GM10266 (cell line): Measurements from ENCODE around the gene RHBDF2.

Experiments
- DNase-seq: peaks from one replicate; pipeline ENCODE4 v3.0.0; 2012; ENCODE audit errors: extremely low spot score
- TF ChIP-seq, protein P1 (sequence below): IDR thresholded peaks from 2 replicates; pipeline ENCODE4 v1.5.1; 2012; ENCODE audit warnings: mild to moderate bottlenecking, low read depth; ENCODE audit not compliant: control insufficient read depth, insufficient read depth; ENCODE audit errors: missing control alignments

RHBDF2 gene

DNA sequence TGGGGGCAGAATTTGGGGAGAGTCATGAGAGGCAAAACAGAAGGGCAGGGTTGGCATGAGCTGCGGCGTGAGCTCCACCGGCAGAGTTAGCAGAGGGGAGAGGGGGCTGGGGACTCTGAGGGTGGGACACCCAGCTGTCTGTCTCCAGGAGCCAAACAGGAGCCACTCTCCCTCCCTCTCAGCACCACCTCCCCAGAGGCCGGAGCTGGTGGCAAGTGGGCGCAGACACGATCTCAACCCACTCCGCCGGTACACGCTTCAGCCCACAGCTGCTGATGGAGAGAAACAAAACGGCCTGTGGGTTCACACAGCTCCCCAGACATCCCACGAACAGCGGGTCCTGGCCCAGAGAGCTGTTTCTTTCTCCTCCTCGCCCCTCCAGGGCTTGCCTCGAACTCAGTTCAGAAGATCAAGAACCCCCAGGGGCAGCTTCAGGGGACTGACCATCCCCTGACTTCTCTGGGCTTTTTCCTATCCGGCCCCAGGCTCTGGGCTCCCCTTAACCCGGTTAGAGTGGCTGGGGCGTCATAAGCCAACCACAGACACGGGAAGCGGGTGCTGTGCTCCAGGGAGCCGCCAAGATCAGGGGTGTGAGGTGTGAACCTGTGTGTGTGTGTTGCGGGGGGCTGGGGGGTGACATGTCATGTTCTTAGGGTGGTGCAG is 7.6 kb downstream of the RHBDF2 start:
- no peak for DNase-seq
- TF ChIP-seq, protein P1, sequence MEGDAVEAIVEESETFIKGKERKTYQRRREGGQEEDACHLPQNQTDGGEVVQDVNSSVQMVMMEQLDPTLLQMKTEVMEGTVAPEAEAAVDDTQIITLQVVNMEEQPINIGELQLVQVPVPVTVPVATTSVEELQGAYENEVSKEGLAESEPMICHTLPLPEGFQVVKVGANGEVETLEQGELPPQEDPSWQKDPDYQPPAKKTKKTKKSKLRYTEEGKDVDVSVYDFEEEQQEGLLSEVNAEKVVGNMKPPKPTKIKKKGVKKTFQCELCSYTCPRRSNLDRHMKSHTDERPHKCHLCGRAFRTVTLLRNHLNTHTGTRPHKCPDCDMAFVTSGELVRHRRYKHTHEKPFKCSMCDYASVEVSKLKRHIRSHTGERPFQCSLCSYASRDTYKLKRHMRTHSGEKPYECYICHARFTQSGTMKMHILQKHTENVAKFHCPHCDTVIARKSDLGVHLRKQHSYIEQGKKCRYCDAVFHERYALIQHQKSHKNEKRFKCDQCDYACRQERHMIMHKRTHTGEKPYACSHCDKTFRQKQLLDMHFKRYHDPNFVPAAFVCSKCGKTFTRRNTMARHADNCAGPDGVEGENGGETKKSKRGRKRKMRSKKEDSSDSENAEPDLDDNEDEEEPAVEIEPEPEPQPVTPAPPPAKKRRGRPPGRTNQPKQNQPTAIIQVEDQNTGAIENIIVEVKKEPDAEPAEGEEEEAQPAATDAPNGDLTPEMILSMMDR = no peak

DNA sequence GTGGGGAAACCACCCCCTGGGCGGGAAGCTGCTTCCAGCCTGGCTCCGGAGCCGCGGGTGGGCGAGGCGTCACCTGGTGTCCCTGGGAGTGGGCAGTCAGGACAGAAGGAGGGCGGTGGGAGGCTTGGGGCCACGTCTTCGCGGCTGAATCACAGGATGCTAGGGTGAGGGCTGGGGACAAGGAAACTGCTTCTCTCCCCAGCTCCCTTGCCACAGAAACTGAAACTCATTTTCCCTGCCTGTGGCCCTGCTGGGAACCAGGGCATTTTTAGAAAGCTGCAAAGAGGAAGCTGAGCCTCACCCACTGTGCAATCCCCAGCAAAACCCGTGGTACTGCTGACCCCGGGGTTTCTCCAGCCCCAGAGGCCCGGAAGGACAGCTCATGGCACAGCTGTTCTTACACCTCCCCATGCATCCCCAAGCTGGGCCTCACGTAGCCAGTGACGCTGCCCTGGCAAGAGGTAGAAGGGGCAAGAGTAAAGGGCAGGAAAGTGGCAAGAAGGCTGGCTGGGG is 8.2 kb downstream of the RHBDF2 start:
- peak; percentile 65 for DNase-seq
- TF ChIP-seq, protein P1 = no peak

DNA sequence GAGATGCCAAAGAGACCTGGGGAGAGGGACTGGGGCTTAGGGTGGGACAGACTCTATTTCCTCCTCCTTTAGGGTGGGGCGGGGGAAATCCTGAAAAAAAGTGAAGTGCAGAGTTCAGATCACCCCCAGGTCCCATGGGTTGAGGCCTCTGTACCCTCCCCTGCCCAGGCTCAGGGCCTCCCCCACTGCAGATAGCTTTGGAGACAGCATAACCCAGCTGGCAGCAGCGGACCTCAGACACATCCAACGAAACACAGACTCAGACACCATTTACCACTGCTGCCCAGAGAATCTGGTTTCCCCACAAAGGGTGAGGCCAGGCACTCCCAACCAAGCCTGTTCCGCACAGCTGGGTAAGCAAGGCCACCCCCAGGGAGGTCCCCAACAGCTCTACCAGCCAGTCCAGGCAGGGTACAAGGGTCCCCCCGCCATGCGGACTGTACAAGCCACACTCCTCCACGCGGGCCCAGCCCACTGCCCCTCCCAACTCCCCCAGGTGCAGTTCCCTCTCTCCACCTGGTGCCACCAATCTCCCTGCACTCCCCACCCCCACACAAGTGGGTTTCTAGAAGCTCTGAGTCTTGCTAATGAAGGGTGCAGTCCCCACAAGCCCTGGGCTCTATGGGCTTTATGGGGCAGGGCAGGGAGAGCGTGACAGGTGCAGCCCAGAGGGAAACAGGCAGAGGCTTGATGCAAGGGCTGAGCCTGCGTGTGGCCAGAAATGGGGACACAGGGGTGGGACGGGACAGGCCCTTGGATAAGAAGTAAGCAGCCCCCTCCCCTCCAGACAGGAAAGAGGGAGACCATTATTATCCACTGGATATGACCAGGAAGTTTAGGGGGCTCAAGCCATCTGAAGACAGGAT is 8.9 kb downstream of the RHBDF2 start:
- TF ChIP-seq, protein P1 = no peak
- no peak for DNase-seq

DNA sequence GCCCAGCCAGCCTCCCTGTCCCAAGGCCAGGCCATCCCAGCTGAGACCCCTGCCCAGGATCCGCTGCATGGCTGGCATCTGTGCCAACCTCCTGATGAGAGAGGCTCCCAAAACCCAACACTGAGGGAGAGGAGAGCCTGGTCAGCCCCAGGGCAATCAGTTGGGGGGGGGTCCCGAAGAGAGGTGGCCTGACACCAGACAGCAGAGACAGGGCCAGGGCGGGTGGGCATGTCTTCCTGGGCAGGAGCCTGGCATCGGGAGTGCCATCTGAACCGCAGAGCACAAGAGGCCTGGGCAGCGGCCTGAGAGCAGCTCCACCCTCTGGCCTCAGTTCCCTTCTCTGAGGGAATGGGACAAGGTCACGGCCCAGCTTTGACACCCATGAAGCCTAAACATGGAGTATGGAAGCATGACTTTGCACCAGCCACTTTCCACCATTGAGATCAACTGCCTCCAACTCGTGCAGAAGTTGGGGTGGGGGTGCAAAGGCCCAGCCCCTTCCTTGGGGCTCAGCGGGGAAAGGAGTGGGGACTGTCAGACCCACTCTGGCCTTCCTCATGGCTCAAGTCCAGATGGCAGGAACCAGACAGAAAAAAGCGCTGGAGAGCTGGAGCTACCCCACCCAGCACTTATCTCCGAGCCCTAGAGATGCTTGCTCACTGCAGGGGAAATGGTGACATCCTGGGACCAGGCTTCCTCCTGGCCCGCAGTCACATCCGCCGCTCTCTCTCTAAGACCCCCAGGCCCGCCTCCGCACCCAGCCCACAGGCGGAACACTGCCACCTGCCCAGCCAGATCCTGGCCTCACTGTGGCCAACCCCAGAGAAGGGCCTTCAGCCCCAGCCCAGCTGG is 9.7 kb downstream of the RHBDF2 start:
- TF ChIP-seq, protein P1 = no peak
- DNase-seq = no peak

DNA sequence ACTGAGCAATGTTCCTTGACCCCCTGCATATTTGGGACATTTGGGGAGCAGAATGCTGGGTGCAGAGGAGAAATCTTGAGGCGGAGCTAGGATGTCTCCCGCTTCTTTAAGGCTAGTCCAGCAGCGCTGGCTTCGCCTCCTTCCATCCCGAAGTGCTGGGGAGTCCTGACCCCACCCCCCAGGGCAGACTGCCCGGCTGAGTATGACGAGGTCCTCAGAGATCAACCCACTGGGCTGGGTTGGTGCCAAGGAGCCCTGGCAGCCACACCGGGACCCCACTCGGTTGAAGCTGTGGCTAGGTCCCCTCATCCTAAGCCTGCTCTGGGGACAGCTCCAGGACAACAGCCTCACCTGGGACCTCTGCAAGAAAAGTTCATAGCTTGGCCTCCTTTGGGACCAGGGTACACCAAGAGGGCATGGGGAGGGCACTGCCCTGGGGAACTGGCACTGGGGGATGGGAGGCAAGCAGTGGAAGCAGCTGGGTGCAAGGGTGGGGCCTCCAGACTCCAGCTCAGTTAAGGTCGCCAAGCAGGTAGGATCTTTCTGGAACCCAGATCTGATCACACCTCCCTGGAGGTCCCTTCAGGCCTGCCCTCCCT is 11.0 kb downstream of the RHBDF2 start:
- TF ChIP-seq, protein P1 = no peak
- no peak for DNase-seq

DNA sequence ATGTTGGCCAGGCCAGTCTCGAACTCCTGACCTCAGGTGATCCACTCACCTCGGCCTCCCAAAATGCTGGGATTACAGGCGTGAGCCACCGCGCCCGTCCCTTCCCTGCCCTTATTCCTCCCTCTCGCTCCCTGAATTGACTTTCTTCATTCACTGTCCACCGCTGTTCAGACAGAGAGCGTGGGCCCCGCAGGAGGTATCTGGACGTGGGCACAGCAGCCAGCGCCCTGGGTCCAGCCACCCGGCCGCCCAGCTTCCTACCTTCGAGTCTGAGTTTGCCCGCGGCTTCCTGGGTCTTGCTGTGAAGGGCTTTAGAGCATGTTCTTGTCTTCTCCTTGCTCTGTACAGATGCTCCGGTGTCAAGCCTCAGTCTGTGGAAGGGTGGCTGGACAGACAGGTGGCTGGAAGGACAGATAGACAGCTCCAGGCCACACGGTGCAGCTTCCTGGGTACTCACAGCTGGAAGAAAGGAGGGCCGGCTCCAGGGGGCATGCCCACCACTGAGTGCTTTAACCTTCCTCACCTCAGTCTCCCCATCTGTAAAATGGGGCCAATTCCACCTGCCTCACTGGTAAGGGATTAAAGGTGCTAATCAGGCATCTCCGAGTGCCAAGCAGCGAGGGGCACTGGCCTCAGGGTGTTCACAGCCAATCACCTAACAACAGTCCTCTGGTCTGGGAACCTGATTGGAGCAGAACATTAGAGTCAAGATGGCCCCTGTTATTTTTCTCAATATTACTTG is 13.6 kb downstream of the RHBDF2 start:
- TF ChIP-seq, protein P1 = no peak
- DNase-seq = no peak
